Measurements from ENCODE around the gene PLD6. TPM values are rescaled to one million over a fixed set of nuclear protein-coding genes. Genes with fewer than 3 reads are reported as not detected.

Gene PLD6, protein sequence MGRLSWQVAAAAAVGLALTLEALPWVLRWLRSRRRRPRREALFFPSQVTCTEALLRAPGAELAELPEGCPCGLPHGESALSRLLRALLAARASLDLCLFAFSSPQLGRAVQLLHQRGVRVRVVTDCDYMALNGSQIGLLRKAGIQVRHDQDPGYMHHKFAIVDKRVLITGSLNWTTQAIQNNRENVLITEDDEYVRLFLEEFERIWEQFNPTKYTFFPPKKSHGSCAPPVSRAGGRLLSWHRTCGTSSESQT
- 1.3 and 1.4 TPM in 2 replicates for total RNA-seq

DNA sequence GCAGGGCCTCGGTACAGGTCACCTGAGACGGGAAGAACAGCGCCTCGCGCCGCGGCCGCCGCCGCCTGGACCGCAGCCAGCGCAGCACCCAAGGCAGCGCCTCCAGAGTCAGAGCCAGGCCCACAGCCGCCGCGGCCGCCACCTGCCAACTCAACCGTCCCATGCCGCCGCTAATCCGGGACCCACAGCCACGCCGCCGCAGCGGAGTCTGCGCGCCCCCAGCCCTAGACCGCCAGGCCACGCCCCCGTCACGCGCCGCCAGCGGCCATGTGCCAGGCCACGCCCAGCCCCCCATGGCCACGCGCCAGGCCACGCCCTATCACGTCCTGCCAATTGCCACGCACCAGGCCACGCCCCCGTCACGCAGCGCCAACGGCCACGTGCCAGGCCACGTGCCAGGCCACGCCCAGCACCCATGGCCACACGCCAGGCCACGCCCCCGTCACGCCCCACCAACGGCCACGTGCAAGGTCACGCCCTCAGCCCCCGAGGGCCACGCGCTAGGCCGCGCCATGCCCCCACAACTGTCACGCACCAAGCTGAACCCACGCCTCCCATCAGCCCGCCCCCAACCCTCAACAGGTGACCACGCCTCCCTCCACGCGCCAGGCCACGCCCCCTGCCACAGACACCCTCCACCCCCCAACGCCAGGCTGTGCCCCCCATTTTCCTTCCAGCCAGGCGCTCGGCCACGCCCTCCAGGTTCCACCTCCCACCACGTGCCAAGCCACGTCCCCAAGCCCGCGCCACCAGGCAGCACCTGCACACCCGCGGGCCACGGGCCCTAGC is at the start of gene PLD6:
TSS of gene PLD6 (minus strand) at position 210 of the 789 bp plus-strand sequence. CDS start at position 163, 47 bp downstream.

DNA sequence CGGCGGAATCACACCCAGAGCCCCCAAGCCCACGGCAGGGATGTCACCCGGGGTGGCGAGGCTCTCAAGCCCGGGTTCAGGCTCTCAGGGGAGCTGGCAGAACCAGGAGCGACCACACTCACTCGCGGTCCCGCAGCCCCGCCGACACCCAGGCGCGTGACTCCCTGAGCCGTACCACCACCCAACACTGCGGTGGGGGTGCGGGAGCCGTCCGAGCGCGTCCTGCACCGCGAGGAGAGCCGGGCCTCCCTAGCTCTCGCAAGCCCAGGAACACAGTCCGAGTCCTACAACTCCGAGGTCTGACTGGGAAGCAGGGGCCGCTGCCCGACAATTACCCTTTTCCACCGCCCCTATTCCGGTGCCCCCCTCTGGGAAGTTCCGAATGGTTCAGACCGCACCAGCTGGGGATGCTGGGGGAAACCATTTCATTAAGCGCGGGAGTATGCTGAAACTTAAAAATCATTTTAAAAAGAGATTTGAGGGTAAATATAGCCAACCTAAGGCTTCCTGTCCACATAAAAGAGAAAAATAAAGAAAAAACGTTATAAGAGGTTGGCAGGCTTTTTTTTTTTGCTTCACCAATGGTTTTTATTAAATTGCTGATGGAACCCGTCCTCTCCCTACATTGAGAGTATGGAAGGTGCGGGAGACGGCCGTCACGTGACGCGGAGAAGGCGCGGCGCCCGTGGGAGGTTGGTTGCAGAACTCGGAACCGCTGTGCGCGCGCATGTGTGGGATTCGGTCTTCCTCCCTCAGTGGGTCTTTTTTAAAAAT is 31.1 kb upstream of the PLD6 start, which contains the start of gene FLCN:
TSS of gene FLCN (minus strand) at position 143 of the 774 bp plus-strand sequence. CDS start 9,031 bp downstream, outside the sequence.

Other genes starting within 250 kb of the PLD6 start
- not detected in 2 replicates for gene TNFRSF13B, start 234.2 kb downstream of the PLD6 start, total RNA-seq
- gene MPRIP, start 163.9 kb downstream of the PLD6 start, total RNA-seq, result 84.8 and 91.2 TPM in 2 replicates
- 16.5 and 28.8 TPM in 2 replicates for gene FLCN, start 30.8 kb upstream of the PLD6 start, total RNA-seq
- gene COPS3, start 74.9 kb upstream of the PLD6 start, total RNA-seq, result 75.3 and 80.9 TPM in 2 replicates
- 1.3 and 1.9 TPM in 2 replicates for gene NT5M, start 97.0 kb upstream of the PLD6 start, total RNA-seq